NCI-H345 treated with DMSO at 0.1 percent for 48 hours (cell line): ENCODE measurements around the gene CRBN.

ENCODE experiments used
- DNase-seq: peaks from one replicate; lab custom pipeline; 2025; ENCODE audit not compliant: unreplicated experiment; lab: John Stamatoyannopoulos, UW

Gene CRBN

DNA sequence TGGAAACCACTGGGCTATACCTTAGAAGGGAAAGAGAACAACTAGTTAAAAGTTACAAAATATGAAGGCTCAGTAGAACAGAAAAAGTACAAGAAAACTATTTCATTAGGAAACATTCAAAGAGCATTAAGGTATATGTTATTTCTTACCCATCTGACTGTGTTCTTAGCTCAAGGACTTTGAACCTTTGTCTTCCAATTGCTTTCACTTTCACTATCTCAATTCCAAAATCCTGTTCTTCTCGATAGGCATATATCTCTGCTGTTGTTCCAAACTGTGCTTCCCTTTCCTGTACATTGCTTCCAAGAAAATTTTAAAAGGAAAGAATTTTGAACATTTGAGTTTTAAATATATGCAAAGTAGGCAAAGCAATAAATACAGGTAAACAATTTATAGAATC, 6.9 kb downstream of the CRBN start:
- DNase-seq: no peak

DNA sequence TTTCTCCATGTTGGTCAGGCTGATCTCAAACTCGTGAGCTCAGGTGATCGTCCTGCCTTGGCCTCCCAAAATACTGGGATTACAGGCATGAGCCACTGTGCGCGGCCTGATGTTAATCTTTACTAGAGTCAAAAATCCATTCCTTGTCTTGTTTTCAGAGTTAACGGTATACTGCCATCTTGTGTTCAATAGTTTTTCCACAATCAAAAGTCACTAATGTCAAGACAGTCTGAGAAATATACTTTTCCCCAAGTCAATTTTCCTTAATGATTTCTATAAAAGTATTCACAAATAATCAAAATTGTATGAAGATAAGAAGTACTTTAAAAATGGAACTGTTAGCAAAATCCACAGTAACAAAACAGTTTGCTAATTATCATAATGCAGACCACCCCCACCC, 8.5 kb downstream of the CRBN start:
- DNase-seq: no peak

DNA sequence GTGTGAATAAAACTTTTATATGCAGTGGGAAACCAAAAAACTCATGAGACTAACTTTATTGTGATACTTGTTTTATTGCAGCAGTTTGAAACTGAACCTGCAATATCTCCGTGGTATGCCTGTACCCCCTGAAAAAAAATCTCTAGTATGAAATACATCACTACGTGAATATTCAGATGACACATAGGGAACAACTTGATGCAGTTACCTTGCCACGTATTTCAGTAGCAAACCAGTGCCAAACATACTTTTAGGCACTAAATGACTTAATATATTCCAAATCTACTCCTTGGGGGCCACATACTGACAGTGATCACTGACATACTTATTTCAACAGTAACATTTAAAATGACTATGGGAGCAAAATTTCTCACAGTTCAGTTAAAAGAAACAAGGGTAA, 13.8 kb downstream of the CRBN start:
- no peak for DNase-seq

DNA sequence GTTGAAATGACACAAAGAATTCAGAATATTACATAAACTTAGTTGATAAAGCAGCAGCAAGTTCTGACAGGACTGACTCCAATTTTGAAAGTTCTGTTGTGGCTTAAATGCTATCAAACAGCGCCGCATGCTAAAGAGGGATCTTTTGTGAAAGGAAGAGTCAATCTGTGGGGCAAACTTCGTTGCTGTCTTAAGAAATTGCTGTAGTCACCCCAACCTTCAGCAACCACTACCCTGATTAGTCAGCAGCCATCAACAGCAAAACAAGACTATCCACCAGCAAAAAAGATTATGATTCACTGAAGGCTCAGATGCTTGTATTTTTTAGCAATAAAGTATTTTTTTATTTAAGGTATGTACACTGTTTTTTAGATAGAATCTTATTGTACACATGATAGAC, 14.2 kb downstream of the CRBN start:
- no peak for DNase-seq

DNA sequence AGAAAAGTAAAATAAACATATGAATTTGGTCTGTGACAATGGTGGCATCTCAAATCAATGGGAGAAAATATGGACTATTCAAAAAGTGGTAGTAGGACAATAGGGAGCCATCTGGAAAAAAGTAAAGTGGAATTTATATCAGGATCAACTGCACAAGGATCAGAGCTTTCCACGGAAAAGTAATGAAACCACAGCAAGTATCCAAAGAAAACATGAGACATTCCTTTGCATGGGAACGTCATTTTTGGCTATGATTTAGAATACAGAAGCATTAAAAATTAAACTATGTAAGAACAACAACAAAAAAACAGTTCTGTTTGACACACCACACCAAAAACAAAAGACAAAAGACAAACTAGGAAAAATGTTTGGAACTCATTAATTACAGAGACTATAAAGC, 18.7 kb downstream of the CRBN start:
- no peak for DNase-seq

DNA sequence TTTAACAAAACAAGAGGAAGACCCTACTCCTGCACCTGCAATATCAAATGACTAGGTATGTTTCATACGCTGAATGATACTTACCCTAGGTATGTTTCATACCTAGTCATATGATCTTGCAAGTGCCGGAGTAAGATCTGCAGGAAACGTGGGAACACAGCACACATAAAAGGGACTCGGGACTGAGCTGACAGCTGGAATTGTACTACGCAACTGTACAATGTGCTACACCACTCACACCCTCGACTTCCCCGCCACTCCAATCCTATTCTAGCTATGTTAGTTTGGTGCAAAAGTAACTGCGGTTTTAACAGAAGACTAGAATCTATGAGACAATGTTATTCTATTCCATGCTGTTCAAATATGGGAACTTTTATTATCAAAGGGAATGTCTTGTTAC, 22.0 kb downstream of the CRBN start:
- DNase-seq: no peak

DNA sequence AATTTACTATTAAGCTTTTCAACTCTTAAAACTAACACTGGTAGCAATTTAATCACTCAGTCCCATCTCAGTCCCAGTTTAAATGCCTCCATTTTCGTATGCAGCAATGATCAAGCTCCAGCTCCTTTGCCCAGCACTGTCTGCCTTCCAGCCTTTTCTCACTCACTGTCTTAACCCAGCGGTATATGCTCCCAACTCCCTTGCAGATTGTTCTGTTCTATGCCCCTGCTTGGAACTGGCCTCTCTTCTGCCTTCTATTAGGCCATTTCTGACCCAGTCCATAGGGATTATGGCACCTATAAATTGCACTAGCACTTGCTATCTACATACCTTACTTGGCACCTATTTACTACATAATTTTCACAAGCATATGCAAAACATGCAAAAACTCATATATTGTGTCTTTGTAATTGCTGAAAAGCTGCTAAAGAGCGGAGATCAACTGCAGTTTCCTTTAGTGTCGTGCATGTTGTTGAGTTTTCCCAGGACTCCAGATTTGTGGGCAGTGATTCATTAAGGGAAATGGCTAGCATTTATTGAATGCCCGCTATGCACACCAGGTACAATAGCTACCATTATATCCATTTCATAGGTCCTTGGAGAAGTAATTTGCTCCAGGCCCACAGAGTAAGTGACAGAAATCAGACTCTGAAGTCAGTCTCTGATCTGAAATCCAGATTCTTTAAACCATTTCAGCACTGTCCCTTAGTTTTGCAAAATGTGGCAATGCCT, 24.4 kb downstream of the CRBN start:
- DNase-seq: no peak

DNA sequence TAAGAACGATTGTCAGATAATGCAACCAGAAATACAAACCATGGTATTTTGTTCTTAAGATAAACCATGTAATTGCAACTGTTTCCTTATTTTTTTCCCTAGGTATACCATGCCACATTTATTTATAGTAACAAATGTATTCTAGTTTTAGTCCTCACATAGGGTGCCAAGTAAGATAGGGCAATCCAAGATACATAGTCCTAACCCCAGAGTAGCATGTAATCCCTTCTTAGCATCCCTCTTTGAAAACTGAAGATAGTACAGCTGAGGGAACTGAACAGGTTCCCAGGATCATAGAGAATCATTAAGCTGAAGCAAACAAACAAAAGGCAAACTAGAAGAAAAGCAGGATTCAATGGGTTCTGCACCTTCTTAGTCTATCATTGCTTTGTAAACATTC, 28.0 kb downstream of the CRBN start:
- no peak for DNase-seq

DNA sequence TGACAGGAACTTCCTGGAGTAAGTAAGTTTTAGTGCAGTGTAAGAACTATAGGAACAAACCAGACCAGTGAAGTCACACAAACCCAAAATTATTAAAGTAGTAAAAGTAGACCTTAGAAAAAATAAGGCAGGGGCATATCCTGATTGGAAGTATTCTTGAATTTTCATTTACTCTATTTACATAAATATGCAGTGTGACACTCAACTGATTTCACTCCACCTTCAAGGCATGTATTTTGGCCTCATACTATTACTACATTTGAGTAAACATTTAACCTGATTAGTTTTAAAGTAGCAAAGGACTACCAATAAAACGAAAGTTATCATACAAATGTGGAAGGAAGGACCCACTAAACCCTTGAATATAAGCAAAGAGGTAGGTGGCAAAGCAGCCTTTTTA, 29.9 kb downstream of the CRBN start:
- no peak for DNase-seq

DNA sequence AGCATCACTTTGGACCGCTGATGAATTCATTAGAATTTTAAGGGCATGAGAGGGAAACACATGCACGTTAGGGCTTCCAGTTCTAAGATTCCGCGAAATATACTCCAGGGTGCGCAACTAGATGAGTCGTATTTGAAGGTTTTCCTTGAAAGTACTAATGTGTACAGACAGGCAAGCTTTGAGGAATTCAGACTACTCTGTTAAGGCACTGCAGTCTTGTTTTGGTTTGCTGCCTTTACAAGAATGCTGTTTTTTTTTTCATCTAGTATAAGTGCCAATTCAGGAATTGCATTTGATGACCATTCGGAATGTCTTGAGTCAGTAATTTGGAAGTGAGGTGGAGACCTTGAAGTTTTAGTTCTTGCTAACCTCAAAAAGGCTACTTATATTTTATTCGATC, 33.7 kb downstream of the CRBN start:
- no peak for DNase-seq

DNA sequence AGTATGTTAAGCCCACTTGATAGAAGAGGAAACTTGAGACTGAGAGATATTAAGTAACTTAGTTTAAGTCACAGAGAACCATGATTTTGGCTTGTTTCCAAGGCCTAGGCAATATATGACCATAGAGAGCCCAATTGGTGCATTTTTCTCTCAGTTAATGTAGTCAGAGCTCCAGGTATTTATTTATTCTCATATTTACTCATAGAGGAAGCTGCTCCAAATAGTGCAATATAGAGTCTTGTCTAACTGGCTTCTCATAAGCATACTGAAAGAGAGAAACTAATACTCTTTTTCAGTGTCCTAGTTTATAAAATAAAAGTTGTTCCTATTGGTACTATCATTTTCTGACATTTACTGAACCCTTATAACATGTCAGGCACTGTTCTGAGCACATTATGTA, 37.6 kb downstream of the CRBN start:
- DNase-seq: no peak

DNA sequence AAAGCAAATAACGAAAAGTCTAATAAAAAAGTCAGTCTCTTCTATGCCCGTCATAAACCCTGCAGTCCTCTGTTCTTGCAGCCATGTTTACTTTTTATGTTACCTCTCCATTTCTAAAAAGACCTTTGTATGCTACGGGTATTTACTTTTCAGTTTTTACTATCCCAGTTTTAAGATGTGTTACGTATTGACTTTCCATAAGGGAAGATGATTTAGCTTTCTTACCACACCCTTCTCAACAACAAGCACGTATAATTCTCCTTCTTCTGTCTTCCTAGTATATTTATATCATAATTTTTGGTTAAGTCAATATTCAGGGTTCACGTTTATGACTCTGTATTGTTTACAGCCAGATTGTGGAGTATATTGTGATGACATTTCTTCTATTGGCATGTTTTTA, 42.0 kb downstream of the CRBN start:
- DNase-seq: no peak

DNA sequence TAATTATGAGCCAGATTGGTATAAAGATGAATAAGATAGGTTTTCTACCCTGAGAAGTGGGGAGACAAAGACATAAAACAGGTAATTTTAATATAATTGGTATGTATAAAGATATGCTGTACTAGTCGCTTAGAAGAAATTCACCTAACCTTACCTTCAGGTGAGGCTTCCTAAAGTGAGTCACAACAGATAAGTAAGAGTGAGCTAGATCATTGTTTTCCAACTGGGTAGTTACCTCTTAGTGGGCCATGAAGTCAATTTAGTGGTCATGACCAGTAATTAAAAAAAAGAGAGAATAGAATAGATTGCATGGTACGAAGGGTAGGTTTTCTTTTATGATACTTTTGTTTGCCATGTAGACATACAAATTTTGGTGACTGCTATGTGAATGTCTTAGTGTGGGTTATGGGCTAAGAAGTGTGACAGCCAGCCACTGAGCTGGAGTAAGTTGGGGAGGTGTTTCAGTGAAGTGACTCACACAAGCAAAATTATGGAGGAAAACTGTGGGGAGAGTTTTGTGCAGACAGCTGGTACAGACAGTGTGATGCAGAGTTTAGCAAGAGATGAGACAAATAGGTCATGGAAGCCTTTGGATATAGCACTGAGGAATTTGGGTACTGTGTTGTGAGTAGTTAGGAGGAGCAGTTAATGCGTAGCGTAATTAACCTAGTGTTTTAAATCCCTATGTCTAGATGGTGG, 44.6 kb downstream of the CRBN start:
- no peak for DNase-seq

DNA sequence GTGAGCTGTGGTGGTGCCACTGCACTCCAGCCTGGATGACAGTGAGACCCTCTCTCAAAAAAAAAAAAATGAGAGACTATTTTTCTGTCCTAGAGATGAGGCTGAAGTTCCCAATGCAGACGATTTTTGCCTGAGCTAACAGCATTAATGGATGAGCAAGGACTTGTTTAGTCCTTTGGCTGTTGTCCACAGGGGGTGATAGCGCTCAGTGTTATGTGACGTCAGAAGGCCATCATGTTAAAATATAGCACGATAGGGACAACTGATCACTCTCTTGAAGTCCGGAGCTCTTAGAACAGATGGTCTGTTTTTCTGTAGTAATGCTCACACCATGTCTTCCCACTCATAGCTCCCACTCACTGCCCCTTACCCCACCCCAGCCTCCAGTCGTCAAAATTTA, 46.0 kb downstream of the CRBN start:
- no peak for DNase-seq

DNA sequence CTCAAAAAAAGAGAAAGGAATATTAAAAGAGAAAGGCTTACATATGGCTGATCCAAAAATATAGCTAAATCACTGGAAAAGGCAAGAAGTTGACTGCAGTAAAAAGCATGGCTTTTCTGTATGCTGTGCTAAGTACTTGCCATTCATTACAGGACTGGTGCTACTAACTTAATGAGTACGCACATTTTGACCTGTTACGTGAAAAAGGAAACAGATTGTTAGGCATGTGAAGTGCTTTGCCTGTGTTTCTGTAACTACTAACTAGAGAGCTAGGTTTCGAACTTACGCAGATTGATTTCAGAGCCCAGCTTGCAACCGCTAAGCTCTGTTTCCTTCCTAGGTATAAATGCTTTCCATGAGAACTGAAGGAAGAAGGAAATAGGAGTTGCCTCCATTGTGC, 49.9 kb downstream of the CRBN start:
- no peak for DNase-seq

DNA sequence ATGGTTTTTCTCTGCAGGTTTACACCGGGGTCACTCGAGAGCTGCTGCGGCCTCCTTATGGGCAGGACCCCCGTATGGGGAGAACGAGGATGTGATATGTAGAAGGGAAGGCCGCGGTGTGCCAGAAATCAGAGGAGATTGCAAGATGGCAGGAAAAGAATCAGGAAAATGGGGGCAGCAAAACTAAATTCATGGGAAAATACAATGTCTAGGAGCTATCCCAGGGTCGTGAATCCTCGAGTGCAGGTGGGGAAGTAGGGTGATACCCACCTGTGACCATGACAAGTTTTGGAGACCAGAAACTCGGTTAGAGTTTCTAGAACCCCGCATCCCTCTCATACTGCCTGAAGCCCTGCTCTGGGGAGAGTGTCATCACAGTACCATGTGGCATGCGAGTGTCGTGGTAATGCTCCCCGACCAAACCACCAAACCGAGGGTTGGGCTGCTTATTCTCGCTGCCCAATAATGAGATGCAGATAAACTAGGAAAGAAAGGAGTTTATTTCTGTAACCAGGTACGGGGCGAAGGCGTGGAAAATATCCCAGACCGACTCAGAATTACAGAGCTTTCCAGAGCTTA, 52.0 kb downstream of the CRBN start:
- DNase-seq: no peak

DNA sequence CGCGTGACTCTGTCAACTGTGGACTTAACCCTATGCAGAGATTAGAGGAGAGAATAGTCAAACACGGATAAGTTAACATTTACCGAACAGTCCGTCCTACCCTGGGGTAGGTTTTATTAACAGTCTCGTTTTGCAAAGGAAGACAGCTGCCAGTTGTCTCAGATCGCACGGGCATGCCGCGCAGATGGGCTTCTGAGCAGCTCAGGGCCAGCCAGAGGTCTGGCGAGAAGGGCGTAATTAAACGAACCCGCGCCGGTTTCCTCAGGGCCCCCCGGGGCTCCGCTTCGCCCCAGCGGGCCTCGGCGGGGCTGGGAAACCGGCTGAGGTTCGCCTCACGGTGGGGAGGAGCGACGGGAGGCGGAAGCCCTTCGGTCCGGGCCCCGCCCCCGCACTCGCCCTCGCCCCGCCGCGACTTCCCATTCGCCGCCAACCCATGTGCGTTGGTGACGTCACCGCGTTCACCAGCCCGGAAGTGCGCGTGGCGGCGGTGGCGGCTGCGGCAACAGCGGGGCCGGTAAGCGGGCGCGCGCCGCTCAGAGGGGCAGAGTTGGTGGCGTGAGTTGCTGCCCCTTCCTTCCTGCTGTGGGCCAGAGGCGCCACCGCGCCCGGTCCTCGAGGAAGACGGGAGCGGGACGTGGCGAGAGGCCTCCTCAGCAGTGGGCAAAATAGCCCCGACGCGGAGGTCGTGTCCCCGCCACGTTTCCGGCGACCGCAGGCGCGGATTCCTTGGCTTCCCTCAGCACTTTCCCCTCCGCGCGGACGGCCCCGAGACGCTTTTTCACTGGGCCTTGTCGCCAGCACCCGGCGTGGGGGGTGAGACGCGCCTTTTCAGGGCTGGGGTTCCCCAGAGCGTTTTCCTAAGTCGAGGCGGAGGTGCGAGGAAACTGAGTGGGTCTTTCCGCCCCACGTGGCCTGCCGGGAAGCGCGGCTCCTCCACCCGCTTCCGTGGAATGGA, 52.7 kb downstream of the CRBN start, which contains the start of gene TRNT1:
TSS of gene TRNT1 (plus strand) at position 464 of the 955 bp plus-strand sequence. CDS start 2,101 bp downstream, outside the sequence.
- peak; percentile 50 for DNase-seq

DNA sequence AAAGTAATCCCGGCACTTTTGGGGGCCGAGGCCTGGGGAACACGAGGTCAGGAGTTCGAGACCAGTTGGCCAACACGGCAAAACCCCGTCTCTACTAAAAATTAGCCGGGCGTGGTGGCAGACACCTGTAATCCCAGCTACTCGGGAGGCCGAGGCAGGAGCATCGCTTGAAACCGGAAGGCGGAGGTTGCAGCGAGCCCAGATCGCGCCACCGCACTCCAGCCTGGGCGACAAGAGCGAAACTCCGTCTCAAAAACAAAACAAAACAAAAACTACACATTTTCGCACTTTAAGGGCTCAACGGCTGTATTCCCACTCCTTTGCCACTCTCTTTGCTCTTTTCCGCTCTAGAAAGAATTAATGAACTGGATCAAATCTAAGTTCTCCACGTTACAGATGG, 53.5 kb downstream of the CRBN start:
- no peak for DNase-seq

DNA sequence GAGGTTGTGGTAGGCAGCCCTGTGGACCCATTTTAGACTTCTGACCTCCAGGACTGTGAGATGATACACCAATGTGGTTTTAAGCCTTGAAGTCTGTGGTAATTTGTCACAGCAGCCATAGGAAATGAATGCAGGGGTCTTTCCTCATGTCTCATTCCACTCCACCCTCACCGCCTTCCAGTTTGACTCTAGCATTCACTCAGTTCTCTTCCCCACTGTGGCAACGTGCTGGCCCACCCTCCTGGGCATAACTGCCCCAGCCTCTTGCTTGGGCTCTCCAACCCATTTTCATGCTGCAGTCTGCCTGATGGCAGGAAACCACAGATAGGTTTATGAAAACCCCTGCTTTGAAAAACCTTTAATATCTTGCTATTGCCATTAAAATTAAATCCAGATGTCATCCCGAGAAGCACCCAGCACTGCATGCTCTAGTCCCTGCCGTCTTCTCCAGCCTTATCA, 60.1 kb downstream of the CRBN start:
- no peak for DNase-seq

DNA sequence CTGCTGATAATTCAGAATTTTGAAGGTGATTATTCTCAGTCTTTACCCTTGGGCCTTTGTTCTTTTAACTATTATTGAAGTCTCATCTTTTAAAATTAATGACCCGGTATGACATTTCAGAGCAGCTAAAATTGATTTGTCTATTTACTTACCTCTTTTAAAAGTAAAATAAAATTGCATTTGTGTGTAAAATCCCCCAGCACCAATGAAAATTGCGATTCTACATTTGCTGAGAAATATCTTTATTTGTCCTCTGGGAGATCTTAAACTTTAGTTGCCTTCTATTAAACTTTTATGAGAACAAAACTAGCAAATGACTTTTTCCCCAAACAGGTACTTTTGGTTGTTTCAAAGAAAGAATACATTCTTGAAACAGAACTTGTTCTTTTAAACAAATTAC, 61.8 kb downstream of the CRBN start:
- no peak for DNase-seq

DNA sequence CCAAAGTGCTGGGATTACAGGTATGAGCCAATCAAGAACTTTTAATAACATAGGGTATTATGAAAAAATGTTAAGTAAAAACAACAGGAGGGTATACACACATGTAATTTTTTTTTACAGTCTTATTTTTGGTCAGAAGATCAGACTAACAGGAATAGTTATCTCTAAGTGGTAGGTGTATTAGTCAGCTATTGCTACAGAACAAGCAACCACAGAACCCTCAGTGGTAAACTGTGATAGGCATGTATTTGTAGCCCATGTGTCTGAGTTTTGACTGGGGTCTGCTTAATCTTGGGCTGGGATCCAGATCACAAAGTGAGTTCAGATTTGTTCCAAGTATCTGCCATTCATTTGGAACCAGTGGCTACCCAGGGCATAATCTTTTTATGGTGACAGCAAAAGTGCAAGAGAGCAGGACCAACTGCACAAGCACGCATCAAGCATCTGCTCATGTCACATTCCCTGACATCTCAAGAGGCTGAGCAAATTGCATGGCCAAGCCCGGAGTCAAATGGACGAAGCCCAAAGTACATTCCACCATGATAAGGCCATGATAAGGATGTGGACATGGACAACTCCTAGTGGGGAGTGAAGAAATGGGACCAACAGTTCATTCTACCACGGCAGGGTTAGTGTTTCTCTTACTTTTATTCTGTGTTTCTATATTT, 66.3 kb downstream of the CRBN start:
- DNase-seq: no peak
